ENCODE results near the gene CTDSPL2. TPM values are rescaled to one million over a fixed set of nuclear protein-coding genes. Genes with fewer than 3 reads are reported as not detected.
"Not testable (repeated sequence)": the region's sequence is repeated elsewhere in the genome, so short reads cannot be mapped to it uniquely, and the experiment has no call there.

CTDSPL2 gene
- total RNA-seq, 2 experiments from 2014 or later: 79.9 to 85.4 TPM

GRCh38 chr15:44453578-44454283 lies 26.3 kb downstream of the CTDSPL2 start:
- H3K9me3 Mint-ChIP-seq, H3K4me3 Mint-ChIP-seq: not testable (repeated sequence)
- peaks cover 55% of the 10 kb centered on the region for H3K4me1 Mint-ChIP-seq

GRCh38 chr15:44458429-44458828 lies 31.0 kb downstream of the CTDSPL2 start:
- Mint-ChIP-seq H3K9me3 (peaks cover 9% of the 10 kb centered on the region), H3K27me3 (no peaks in the 10 kb centered on the region), H3K4me1 (peaks cover 30% of the 10 kb centered on the region), H3K27ac (no peak overlapping the region), H3K4me3 (no peak overlapping the region), H3K36me3 (peaks cover 43% of the 10 kb centered on the region)
- no peak for DNase-seq

More at GRCh38 chr15:44453578-44454283, 26.3 kb downstream of the CTDSPL2 start:
- H3K27me3 Mint-ChIP-seq, DNase-seq, H3K27ac Mint-ChIP-seq: not testable (repeated sequence)
- peaks cover 48% of the 10 kb centered on the region for H3K36me3 Mint-ChIP-seq

- no peak overlapping the region for H3K4me3 Mint-ChIP-seq
- H3K27ac Mint-ChIP-seq: peak overlapping the region; percentile 79
- H3K9me3 Mint-ChIP-seq: peaks cover 5% of the 10 kb centered on the region
- peaks cover 40% of the 10 kb centered on the region for H3K36me3 Mint-ChIP-seq
- H3K4me1 Mint-ChIP-seq: peaks cover 24% of the 10 kb centered on the region
- no peaks in the 10 kb centered on the region for H3K27me3 Mint-ChIP-seq
- DNase-seq: peak; percentile 16
Observed at GRCh38 chr15:44468709-44469385, 41.4 kb downstream of the CTDSPL2 start.

- no peaks in the 10 kb centered on the region for H3K27me3 Mint-ChIP-seq
- H3K27ac Mint-ChIP-seq: no peak overlapping the region
- H3K36me3 Mint-ChIP-seq: peaks cover 36% of the 10 kb centered on the region
- no peak for DNase-seq
- peaks cover 5% of the 10 kb centered on the region for H3K9me3 Mint-ChIP-seq
- H3K4me1 Mint-ChIP-seq: peaks cover 21% of the 10 kb centered on the region
- H3K4me3 Mint-ChIP-seq: no peak overlapping the region
Observed at GRCh38 chr15:44471885-44472455, 44.5 kb downstream of the CTDSPL2 start.

- Mint-ChIP-seq H3K9me3 (no peaks in the 10 kb centered on the region), H3K36me3 (peaks cover 8% of the 10 kb centered on the region), H3K4me3 (no peak overlapping the region), H3K4me1 (peaks cover 16% of the 10 kb centered on the region), H3K27ac (no peak overlapping the region), H3K27me3 (no peaks in the 10 kb centered on the region)
- DNase-seq: no peak
Observed at GRCh38 chr15:44479343-44479742, 51.9 kb downstream of the CTDSPL2 start.

GRCh38 chr15:44482090-44482489 lies 54.7 kb downstream of the CTDSPL2 start:
- no peak overlapping the region for H3K27ac Mint-ChIP-seq
- H3K27me3 Mint-ChIP-seq: no peaks in the 10 kb centered on the region
- H3K9me3 Mint-ChIP-seq: no peaks in the 10 kb centered on the region
- peaks cover 27% of the 10 kb centered on the region for H3K4me1 Mint-ChIP-seq
- DNase-seq: no peak
- no peak overlapping the region for H3K4me3 Mint-ChIP-seq
- H3K36me3 Mint-ChIP-seq: peaks cover 16% of the 10 kb centered on the region

GRCh38 chr15:44485880-44486279 lies 58.5 kb downstream of the CTDSPL2 start:
- H3K27me3 Mint-ChIP-seq: no peaks in the 10 kb centered on the region
- DNase-seq: no peak
- peaks cover 27% of the 10 kb centered on the region for H3K36me3 Mint-ChIP-seq
- H3K9me3 Mint-ChIP-seq: no peaks in the 10 kb centered on the region
- H3K27ac Mint-ChIP-seq: peak overlapping the region; percentile 76
- H3K4me3 Mint-ChIP-seq: no peak overlapping the region
- H3K4me1 Mint-ChIP-seq: peaks cover 38% of the 10 kb centered on the region

- no peaks in the 10 kb centered on the region for H3K9me3 Mint-ChIP-seq
Observed at GRCh38 chr15:44489464-44489863, 62.0 kb downstream of the CTDSPL2 start.

GRCh38 chr15:44490622-44491021 lies 63.2 kb downstream of the CTDSPL2 start:
- H3K27me3 Mint-ChIP-seq: no peaks in the 10 kb centered on the region
- no peak overlapping the region for H3K27ac Mint-ChIP-seq
- DNase-seq: no peak
- peaks cover 29% of the 10 kb centered on the region for H3K4me1 Mint-ChIP-seq
- no peaks in the 10 kb centered on the region for H3K9me3 Mint-ChIP-seq
- no peak overlapping the region for H3K4me3 Mint-ChIP-seq
- peaks cover 30% of the 10 kb centered on the region for H3K36me3 Mint-ChIP-seq

More at GRCh38 chr15:44489464-44489863, 62.0 kb downstream of the CTDSPL2 start:
- H3K27ac Mint-ChIP-seq: peak overlapping the region; percentile 79
- no peak overlapping the region for H3K4me3 Mint-ChIP-seq
- no peaks in the 10 kb centered on the region for H3K27me3 Mint-ChIP-seq
- peaks cover 32% of the 10 kb centered on the region for H3K4me1 Mint-ChIP-seq
- no peak for DNase-seq
- peaks cover 32% of the 10 kb centered on the region for H3K36me3 Mint-ChIP-seq

GRCh38 chr15:44492040-44492439 lies 64.6 kb downstream of the CTDSPL2 start:
- DNase-seq: no peak

GRCh38 chr15:44492672-44493071 lies 65.2 kb downstream of the CTDSPL2 start:
- DNase-seq: no peak
- Mint-ChIP-seq H3K27me3 (no peaks in the 10 kb centered on the region), H3K4me3 (no peak overlapping the region), H3K36me3 (peaks cover 17% of the 10 kb centered on the region), H3K9me3 (no peaks in the 10 kb centered on the region), H3K27ac (no peak overlapping the region), H3K4me1 (peaks cover 18% of the 10 kb centered on the region)

More at GRCh38 chr15:44492040-44492439, 64.6 kb downstream of the CTDSPL2 start:
- Mint-ChIP-seq H3K9me3 (no peaks in the 10 kb centered on the region), H3K4me1 (peaks cover 24% of the 10 kb centered on the region), H3K27me3 (no peaks in the 10 kb centered on the region), H3K4me3 (no peak overlapping the region), H3K36me3 (peaks cover 23% of the 10 kb centered on the region), H3K27ac (no peak overlapping the region)

- Mint-ChIP-seq H3K27ac (no peak overlapping the region), H3K4me1 (peaks cover 13% of the 10 kb centered on the region), H3K9me3 (no peaks in the 10 kb centered on the region), H3K36me3 (peaks cover 8% of the 10 kb centered on the region), H3K27me3 (no peaks in the 10 kb centered on the region), H3K4me3 (no peak overlapping the region)
- DNase-seq: no peak
Observed at GRCh38 chr15:44495562-44495961, 68.1 kb downstream of the CTDSPL2 start.

- Mint-ChIP-seq H3K27me3 (no peaks in the 10 kb centered on the region), H3K36me3 (peaks cover 10% of the 10 kb centered on the region), H3K4me3 (no peak overlapping the region), H3K9me3 (no peaks in the 10 kb centered on the region), H3K4me1 (peaks cover 21% of the 10 kb centered on the region), H3K27ac (no peak overlapping the region)
- DNase-seq: no peak
Observed at GRCh38 chr15:44500555-44500954, 73.1 kb downstream of the CTDSPL2 start.

- H3K36me3 Mint-ChIP-seq: peaks cover 10% of the 10 kb centered on the region
- no peak for DNase-seq
- no peak overlapping the region for H3K4me3 Mint-ChIP-seq
- H3K27me3 Mint-ChIP-seq: no peaks in the 10 kb centered on the region
- no peaks in the 10 kb centered on the region for H3K9me3 Mint-ChIP-seq
- peak overlapping the region; percentile 6 for H3K27ac Mint-ChIP-seq
- peaks cover 18% of the 10 kb centered on the region for H3K4me1 Mint-ChIP-seq
Observed at GRCh38 chr15:44501768-44502366, 74.4 kb downstream of the CTDSPL2 start.

GRCh38 chr15:44516436-44516835 lies 89.0 kb downstream of the CTDSPL2 start:
- H3K4me1 Mint-ChIP-seq: no peaks in the 10 kb centered on the region
- no peaks in the 10 kb centered on the region for H3K27me3 Mint-ChIP-seq
- H3K4me3 Mint-ChIP-seq: no peak overlapping the region
- no peak for DNase-seq
- no peak overlapping the region for H3K27ac Mint-ChIP-seq
- H3K36me3 Mint-ChIP-seq: peaks cover 10% of the 10 kb centered on the region
- H3K9me3 Mint-ChIP-seq: no peaks in the 10 kb centered on the region
